Sigmoid colon (tissue), 7 donors: ENCODE data around the gene CPXM2. TPM values are rescaled to one million over a fixed set of nuclear protein-coding genes. Genes with fewer than 3 reads are reported as not detected.

Source experiments
- DNase-seq: peaks from one replicate; pipeline ENCODE4 v3.0.0-alpha.2; 2019
- H3K27ac ChIP-seq, 4 donors: fragments of 200-600 bp; sonication (generic); one replicate each; pipeline ENCODE4 v1.5.1; 2016 to 2019; ENCODE audit warnings: mild to moderate bottlenecking in 1 of 4
- H3K27me3 ChIP-seq, 3 donors: fragments of 200-600 bp; sonication (generic); one replicate each; pipeline ENCODE4 v1.5.1; 2019; ENCODE audit warnings: mild to moderate bottlenecking in 1 of 3
- H3K36me3 ChIP-seq, 4 donors: fragments of 200-600 bp; sonication (generic); one replicate each; pipeline ENCODE4 v1.5.1; 2016 to 2019
- H3K4me1 ChIP-seq, 4 donors: fragments of 200-600 bp; sonication (generic); one replicate each; pipeline ENCODE4 v1.5.1; 2017 to 2019
- H3K4me3 ChIP-seq, 4 donors: fragments of 200-600 bp; sonication (generic); one replicate each; pipeline ENCODE4 v1.5.1; 2017 to 2019; ENCODE audit warnings: mild to moderate bottlenecking in 2 of 4, moderate library complexity in 1 of 4
- H3K9me3 ChIP-seq, 4 donors: fragments of 200-600 bp in 3 of 4; sonication (generic) in 3 of 4; one replicate each; pipeline versions ENCODE4 v1.5.1 to v1.6.1; 2013 to 2019
- EP300 ChIP-seq, 4 donors: sonication (generic); formaldehyde crosslinking; IDR thresholded peaks; one replicate each; pipeline ENCODE4 v1.6.1; 2017; ENCODE audit warnings: antibody characterized with exemption in 4 of 4
- POLR2A ChIP-seq, 2 donors: fragments of 450-650 bp; IDR thresholded peaks; one replicate each; pipeline ENCODE4 v1.6.1; 2016; ENCODE audit warnings: antibody characterized with exemption in 2 of 2, mild to moderate bottlenecking in 2 of 2, moderate library complexity in 2 of 2
- POLR2AphosphoS5 ChIP-seq, 4 donors: sonication (generic); formaldehyde crosslinking; IDR thresholded peaks; one replicate each; pipeline ENCODE4 v1.6.1; 2017; ENCODE audit warnings: antibody characterized with exemption in 4 of 4
- WGBS, 2 donors: extraction: QIAGEN DNeasy Blood & Tissue Kit; methylation state at CpG; one replicate each; pipeline ENCODE4 v1.1.7; 2013; 5-methylcytosine and 5-hydroxymethylcytosine counted together
- intact Hi-C: fragments of 100-400 bp; cut with DNase I; formaldehyde crosslinking; loops from one replicate; pipeline ENCODE4 v1.15.1; 2023
- polyA plus RNA-seq, 3 donors: library from polyadenylated mRNA; stranded (reverse); fragments of 200-250 nt; gene quantifications; one replicate each; pipeline ENCODE4 v1.2.3, GENCODE V29; 2013
- total RNA-seq, 4 donors: library from RNA; depleted of rRNA; stranded (reverse); fragments of >200 nt; gene quantifications; one replicate each; pipeline ENCODE4 v1.1.0, GENCODE V29; 2016
- TF ChIP-seq, protein P1 (sequence below), 4 experiments: fragments of 450-650 bp in 3 of 4; fragments of 200-600 bp in 1 of 4; IDR thresholded peaks; one replicate each; pipeline ENCODE4 v1.5.1; 2016 to 2019; ENCODE audit warnings: antibody characterized with exemption in 4 of 4, mild to moderate bottlenecking in 3 of 4, moderate library complexity in 2 of 4
- donor health status: healthy with polysubstance abuse.
- donor health status: Bipolar disorder and iron deficiency.
- donor health status: healthy.

The CPXM2 gene
- total and polyA plus RNA-seq, 7 donors, result 0.69 to 153 (median 48.5) TPM

DNA sequence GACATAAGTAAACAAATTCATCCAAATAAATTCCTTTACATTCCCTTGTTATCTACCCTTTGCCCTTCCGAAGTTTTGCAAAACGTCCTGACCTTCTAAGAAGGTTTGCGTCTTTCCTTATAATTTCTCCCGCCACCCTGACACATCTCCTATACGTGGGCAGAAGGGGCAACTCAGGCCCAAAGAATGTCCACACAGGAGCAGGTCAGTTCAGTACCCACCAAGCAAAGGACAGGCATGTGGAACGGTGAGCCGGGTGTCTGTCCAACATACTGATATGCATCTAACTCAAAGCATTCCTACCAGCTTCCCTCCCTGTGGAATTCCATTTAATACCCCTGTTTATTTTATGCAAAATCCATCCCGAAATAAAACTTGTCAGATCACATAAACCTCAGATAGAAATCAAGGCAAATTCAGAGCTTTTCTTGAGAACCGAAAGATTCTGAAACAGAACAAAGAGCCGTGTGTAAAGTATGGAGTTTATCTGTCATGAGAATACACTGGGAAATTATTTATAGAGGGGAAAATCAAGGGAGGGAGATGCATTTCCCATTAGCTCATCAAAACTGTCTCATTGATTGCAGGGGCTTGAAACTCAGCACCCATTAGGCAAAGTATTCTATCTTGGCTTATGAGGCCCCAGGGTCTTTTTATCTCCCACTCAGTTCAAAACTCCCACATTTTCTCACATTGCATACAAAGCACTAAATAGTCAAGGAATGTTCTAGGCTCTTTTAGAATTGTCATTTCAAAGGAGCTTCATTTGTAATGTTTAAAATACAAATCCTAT lies 140.1 kb downstream of the CPXM2 start:
- no peak for DNase-seq
- Histone ChIP-seq H3K4me1 (peaks cover 0 to 11% (median 9%) of the 10 kb centered on the region in 4 donors), H3K9me3 (no peaks in the 10 kb centered on the region), H3K36me3 (peaks cover 0 to 80% (median 18%) of the 10 kb centered on the region in 4 donors), H3K4me3 (no peak overlapping the region), H3K27me3 (no peaks in the 10 kb centered on the region), H3K27ac (no peak overlapping the region)
- no peak for TF ChIP-seq EP300 (IDR thresholded peaks at IDR 0.05)
- no peak for TF ChIP-seq POLR2AphosphoS5 (IDR thresholded peaks at IDR 0.05)
- TF ChIP-seq POLR2A (IDR thresholded peaks at IDR 0.05), result no peak
- intact Hi-C loops, result no loop called here
- WGBS, 2 donors, result 79 to 87% methylated on average over 10 of the region's 10 CpGs

- H3K27me3 ChIP-seq, result no peaks in the 10 kb centered on the region
- WGBS, 2 donors, result 87% methylated on average over 9 of the region's 9 CpGs
- no peak overlapping the region for H3K27ac ChIP-seq
- no peak for TF ChIP-seq POLR2A (IDR thresholded peaks at IDR 0.05)
- peaks cover 0 to 17% (median 15%) of the 10 kb centered on the region in 4 donors for H3K4me1 ChIP-seq
- no peaks in the 10 kb centered on the region for H3K9me3 ChIP-seq
- intact Hi-C loops, result no loop called here
- no peak overlapping the region for H3K4me3 ChIP-seq
- no peak for DNase-seq
- peaks cover 0 to 75% (median 18%) of the 10 kb centered on the region in 4 donors for H3K36me3 ChIP-seq
These were observed 140.7 kb downstream of the CPXM2 start for GRCh38 chr10:123750901-123751300.

DNA sequence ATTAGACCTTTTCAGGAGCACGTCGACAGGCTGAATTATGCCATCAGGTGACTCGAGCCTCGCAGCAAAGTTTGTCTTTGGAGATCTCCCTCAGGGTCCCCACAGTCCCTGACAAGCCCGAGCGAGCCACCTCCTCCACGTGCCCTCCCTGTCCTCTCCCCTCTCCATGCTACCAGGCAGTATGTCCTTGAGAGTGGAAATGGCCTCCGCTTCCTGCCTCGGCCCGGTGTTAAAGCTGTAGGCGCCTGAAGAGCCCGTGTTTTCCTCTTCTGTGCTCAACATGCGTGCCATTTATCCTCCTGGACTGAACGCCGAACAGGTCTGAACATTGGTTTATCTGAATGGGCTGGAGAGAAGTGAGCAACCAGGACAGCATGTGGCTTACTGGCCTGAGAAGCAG lies 142.9 kb downstream of the CPXM2 start:
- 82 to 90% methylated on average over 15 of the region's 15 CpGs for WGBS, 2 donors
- intact Hi-C loops, result loop anchor here (5.0 kb wide), 1 partner anchor 166 kb away; no protein-coding TSS in a partner anchor
- Histone ChIP-seq H3K27me3 (no peaks in the 10 kb centered on the region), H3K9me3 (no peaks in the 10 kb centered on the region), H3K27ac (no peak overlapping the region), H3K4me1 (peaks cover 0 to 39% (median 30%) of the 10 kb centered on the region in 4 donors), H3K36me3 (peaks cover 0 to 55% (median 10%) of the 10 kb centered on the region in 4 donors), H3K4me3 (no peak overlapping the region)
- DNase-seq, result no peak
- TF ChIP-seq, protein P1, sequence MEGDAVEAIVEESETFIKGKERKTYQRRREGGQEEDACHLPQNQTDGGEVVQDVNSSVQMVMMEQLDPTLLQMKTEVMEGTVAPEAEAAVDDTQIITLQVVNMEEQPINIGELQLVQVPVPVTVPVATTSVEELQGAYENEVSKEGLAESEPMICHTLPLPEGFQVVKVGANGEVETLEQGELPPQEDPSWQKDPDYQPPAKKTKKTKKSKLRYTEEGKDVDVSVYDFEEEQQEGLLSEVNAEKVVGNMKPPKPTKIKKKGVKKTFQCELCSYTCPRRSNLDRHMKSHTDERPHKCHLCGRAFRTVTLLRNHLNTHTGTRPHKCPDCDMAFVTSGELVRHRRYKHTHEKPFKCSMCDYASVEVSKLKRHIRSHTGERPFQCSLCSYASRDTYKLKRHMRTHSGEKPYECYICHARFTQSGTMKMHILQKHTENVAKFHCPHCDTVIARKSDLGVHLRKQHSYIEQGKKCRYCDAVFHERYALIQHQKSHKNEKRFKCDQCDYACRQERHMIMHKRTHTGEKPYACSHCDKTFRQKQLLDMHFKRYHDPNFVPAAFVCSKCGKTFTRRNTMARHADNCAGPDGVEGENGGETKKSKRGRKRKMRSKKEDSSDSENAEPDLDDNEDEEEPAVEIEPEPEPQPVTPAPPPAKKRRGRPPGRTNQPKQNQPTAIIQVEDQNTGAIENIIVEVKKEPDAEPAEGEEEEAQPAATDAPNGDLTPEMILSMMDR (IDR thresholded peaks at IDR 0.05), result no peak
- no peak for TF ChIP-seq EP300 (IDR thresholded peaks at IDR 0.05)
- no peak for TF ChIP-seq POLR2A (IDR thresholded peaks at IDR 0.05)
- TF ChIP-seq POLR2AphosphoS5 (IDR thresholded peaks at IDR 0.05), result no peak

DNA sequence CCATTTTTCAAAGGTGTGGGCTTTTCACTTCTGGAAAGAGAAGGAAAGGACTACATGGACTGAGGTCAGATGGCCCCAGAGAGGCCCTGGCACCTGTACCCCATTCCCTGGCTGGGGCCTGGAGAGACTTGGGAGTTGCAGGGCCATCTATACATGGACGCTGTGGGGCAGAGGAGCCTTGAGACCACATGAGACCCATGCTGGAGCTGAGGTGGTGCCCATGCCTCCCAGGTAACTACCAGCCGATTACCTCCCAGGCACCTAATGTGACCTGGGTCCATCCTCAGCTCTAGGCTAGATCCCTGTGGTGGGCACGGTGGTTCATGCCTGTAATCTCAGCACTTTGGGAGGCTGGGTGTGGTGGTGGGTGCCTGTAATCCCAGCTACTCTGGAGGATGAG lies 144.2 kb downstream of the CPXM2 start:
- Histone ChIP-seq H3K9me3 (no peaks in the 10 kb centered on the region), H3K27me3 (no peaks in the 10 kb centered on the region), H3K4me1 (peaks cover 0 to 52% (median 37%) of the 10 kb centered on the region in 4 donors), H3K4me3 (no peak overlapping the region), H3K36me3 (peaks cover 0 to 42% (median 7%) of the 10 kb centered on the region in 4 donors), H3K27ac (peak overlapping the region in 2 of 4 donors; percentile 2 to 58)
- intact Hi-C loops, result loop anchor here (5.0 kb wide), 1 partner anchor 165 kb away; no protein-coding TSS in a partner anchor
- DNase-seq, result no peak
- WGBS, 2 donors, result 87 to 90% methylated on average over 3 of the region's 3 CpGs
- no peak for TF ChIP-seq POLR2A (IDR thresholded peaks at IDR 0.05)

GRCh38 chr10:123746942-123747341 lies 144.7 kb downstream of the CPXM2 start:
- Histone ChIP-seq H3K27me3 (no peaks in the 10 kb centered on the region), H3K27ac (peak overlapping the region in 3 of 4 donors; percentile 28 to 58 (median 52)), H3K36me3 (peaks cover 0 to 37% (median 7%) of the 10 kb centered on the region in 4 donors), H3K4me3 (no peak overlapping the region), H3K4me1 (peaks cover 0 to 53% (median 37%) of the 10 kb centered on the region in 4 donors), H3K9me3 (no peaks in the 10 kb centered on the region)
- no peak for DNase-seq
- WGBS, 2 donors, result 79 to 90% methylated on average over 8 of the region's 8 CpGs
- TF ChIP-seq EP300 (IDR thresholded peaks at IDR 0.05) (no peak), POLR2AphosphoS5 (IDR thresholded peaks at IDR 0.05) (no peak), POLR2A (IDR thresholded peaks at IDR 0.05) (no peak)
- TF ChIP-seq, protein P1 (IDR thresholded peaks at IDR 0.05), result no peak
- intact Hi-C loops, result loop anchor here (5.0 kb wide), 1 partner anchor 165 kb away; no protein-coding TSS in a partner anchor

DNA sequence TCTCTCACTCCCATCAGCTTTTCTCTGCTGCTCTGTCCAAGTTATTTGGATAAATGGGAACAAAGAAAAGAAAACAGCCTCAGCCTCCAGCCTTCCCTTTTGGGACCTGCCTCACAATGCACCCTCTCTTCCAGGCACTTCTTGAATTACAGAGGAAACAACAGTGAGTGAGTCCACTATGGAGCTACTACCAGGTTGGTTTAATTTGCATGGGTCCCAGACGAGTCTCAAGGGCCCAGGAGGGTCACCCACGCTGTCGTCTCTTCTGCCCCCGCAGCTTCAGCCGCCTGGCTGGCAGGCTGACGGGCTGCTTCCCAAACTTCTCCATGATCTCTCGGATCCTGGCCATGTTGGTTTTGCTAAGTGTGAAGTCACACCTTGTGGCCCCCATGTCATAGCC lies 145.1 kb downstream of the CPXM2 start:
- no peak for DNase-seq
- no peaks in the 10 kb centered on the region for H3K27me3 ChIP-seq
- TF ChIP-seq, protein P1 (IDR thresholded peaks at IDR 0.05), result no peak
- no peak for TF ChIP-seq EP300 (IDR thresholded peaks at IDR 0.05)
- TF ChIP-seq POLR2A (IDR thresholded peaks at IDR 0.05), result no peak
- TF ChIP-seq POLR2AphosphoS5 (IDR thresholded peaks at IDR 0.05), result no peak
- H3K9me3 ChIP-seq, result no peaks in the 10 kb centered on the region
- WGBS, 2 donors, result 81 to 89% methylated on average over 7 of the region's 7 CpGs
- H3K27ac ChIP-seq, result peak overlapping the region in 3 of 4 donors; percentile 28 to 58 (median 52)
- peaks cover 0 to 53% (median 37%) of the 10 kb centered on the region in 4 donors for H3K4me1 ChIP-seq
- H3K36me3 ChIP-seq, result peaks cover 0 to 33% (median 7%) of the 10 kb centered on the region in 4 donors
- no peak overlapping the region for H3K4me3 ChIP-seq
- intact Hi-C loops, result loop anchor here (5.0 kb wide), 1 partner anchor 164 kb away; no protein-coding TSS in a partner anchor
